Chondrocyte (in vitro differentiated cells): ENCODE data around the gene XPR1. TPM values are rescaled to one million over a fixed set of nuclear protein-coding genes. Genes with fewer than 3 reads are reported as not detected.
A peak's percentile ranks its signal among the peaks of the same experiment; 100 is the strongest.

Source experiments
- DNase-seq: peaks from one replicate; pipeline ENCODE4 v3.0.0; 2021; ENCODE audit warnings: mixed read lengths, low spot score
- H3K27ac Mint-ChIP-seq: one replicate; pipeline ENCODE4 v1.8.0; 2021; ENCODE audit warnings: mild to moderate bottlenecking, moderate library complexity, mixed read lengths; ENCODE audit not compliant: unreplicated experiment
- H3K27me3 Mint-ChIP-seq: 2 replicates; pipeline ENCODE4 v1.8.0; 2021; ENCODE audit warnings: low read depth, mixed read lengths
- H3K36me3 Mint-ChIP-seq: 2 replicates; pipeline ENCODE4 v1.8.0; 2021; ENCODE audit warnings: low read depth, mixed read lengths
- H3K4me1 Mint-ChIP-seq: 2 replicates; pipeline ENCODE4 v1.8.0; 2021; ENCODE audit warnings: low read depth, mild to moderate bottlenecking, mixed read lengths
- H3K4me3 Mint-ChIP-seq: one replicate; pipeline ENCODE4 v1.8.0; 2021; ENCODE audit warnings: mild to moderate bottlenecking, moderate library complexity, mixed read lengths; ENCODE audit not compliant: unreplicated experiment
- H3K9me3 Mint-ChIP-seq: 2 replicates; pipeline ENCODE4 v1.8.0; 2021; ENCODE audit warnings: low read depth, mixed read lengths
- total RNA-seq: library from RNA; stranded (reverse); gene quantifications from 3 replicates; pipeline ENCODE4 v1.2.1, GENCODE V29; 2021
- TF ChIP-seq, protein P1 (sequence below): fragments of 200-600 bp; sonication (generic); IDR thresholded peaks from 2 replicates; pipeline ENCODE4 v1.5.0; 2021; ENCODE audit warnings: antibody characterized with exemption, mild to moderate bottlenecking, moderate library complexity

XPR1 gene
- total RNA-seq, 1 donor from 2014 or later, result 24.9 TPM

DNA sequence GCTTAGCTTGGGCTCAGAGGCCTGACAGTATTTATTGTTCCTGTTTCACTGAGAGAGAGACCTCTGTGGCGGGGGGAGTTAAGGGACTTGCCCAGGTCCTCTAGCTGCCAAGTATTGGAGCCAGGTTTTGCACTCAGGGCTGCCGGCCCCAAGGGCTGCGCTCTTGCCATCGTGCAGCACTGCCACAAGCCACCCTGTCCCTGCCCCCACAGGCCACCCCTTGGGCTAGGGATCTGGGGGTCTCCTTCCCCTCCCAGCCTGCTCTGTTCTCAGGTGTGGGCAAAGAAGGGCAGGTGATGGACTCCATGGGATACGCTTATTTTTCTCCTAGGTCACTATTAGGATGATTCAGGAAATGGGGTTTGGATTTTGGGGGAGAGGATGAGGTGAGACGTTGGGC, 289.6 kb downstream of the XPR1 start:
- Mint-ChIP-seq H3K27me3 (no peaks in the 10 kb centered on the region), H3K4me3 (no peak overlapping the region), H3K9me3 (no peaks in the 10 kb centered on the region), H3K36me3 (peaks cover 3% of the 10 kb centered on the region), H3K27ac (no peak overlapping the region), H3K4me1 (peaks cover 34% of the 10 kb centered on the region)
- TF ChIP-seq, protein P1, sequence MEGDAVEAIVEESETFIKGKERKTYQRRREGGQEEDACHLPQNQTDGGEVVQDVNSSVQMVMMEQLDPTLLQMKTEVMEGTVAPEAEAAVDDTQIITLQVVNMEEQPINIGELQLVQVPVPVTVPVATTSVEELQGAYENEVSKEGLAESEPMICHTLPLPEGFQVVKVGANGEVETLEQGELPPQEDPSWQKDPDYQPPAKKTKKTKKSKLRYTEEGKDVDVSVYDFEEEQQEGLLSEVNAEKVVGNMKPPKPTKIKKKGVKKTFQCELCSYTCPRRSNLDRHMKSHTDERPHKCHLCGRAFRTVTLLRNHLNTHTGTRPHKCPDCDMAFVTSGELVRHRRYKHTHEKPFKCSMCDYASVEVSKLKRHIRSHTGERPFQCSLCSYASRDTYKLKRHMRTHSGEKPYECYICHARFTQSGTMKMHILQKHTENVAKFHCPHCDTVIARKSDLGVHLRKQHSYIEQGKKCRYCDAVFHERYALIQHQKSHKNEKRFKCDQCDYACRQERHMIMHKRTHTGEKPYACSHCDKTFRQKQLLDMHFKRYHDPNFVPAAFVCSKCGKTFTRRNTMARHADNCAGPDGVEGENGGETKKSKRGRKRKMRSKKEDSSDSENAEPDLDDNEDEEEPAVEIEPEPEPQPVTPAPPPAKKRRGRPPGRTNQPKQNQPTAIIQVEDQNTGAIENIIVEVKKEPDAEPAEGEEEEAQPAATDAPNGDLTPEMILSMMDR, result no peak
- peak; percentile 63 for DNase-seq

DNA sequence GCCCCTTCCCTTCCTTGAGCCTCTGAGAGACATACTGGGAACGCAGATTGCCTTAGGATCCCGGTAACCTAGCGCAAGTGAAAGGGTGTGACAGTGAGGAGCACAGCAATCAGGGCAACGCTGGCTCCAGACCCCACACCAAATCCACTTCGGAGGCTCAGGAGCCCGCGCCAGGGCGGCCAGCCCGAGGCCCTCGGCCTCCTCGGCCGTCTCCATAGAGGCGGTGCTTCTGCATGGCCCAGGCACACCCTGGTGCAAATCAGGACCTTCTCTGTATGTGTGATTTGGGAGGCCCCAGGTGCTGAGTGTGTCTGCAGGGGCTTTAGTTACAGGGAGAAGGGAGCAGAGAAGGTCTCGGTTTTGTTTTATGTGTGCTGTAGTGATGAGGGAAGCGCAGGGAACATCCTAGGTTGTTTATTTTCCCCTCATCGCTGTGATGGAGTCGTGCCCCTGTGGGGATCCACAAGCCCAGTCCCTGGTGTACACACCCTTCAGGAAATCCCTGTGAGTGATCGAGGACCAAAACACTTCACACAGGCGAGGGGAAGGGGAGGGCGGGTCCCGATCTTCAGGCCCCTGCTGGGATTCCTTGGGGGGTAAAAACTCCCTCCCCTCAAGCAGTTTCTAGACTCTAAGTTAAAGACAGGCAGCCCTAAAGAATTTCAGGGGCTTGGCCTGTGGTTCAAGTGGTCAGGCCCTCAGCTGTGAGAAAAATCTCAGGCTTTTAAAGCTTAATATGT, 290.2 kb downstream of the XPR1 start:
- Mint-ChIP-seq H3K27ac (no peak overlapping the region), H3K9me3 (no peaks in the 10 kb centered on the region), H3K36me3 (peaks cover 3% of the 10 kb centered on the region), H3K27me3 (no peaks in the 10 kb centered on the region), H3K4me3 (no peak overlapping the region), H3K4me1 (peaks cover 41% of the 10 kb centered on the region)
- TF ChIP-seq, protein P1, result no peak
- DNase-seq, result peak; percentile 62

DNA sequence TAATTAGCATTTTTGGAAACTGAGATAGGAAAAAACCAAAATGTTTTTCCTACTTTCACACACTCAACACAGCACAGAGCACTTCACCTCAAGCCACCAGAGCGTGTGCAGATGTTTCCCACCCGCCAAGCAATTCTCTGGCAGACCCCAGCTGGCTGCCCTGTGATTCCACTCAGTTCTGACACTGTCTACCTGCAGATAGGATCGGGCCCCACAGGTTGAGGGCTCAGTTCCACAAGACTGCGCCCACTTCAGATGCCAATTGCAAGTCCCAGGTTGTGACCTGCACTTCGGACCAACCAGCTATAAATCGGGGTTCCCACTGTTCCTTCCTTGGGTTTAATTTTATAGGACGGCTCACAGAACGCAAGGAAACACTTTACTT, 290.8 kb downstream of the XPR1 start:
- Mint-ChIP-seq H3K4me3 (no peak overlapping the region), H3K27me3 (no peaks in the 10 kb centered on the region), H3K27ac (no peak overlapping the region), H3K4me1 (peaks cover 46% of the 10 kb centered on the region), H3K9me3 (no peaks in the 10 kb centered on the region), H3K36me3 (peaks cover 3% of the 10 kb centered on the region)
- TF ChIP-seq, protein P1, result no peak
- DNase-seq, result peak; percentile 50

DNA sequence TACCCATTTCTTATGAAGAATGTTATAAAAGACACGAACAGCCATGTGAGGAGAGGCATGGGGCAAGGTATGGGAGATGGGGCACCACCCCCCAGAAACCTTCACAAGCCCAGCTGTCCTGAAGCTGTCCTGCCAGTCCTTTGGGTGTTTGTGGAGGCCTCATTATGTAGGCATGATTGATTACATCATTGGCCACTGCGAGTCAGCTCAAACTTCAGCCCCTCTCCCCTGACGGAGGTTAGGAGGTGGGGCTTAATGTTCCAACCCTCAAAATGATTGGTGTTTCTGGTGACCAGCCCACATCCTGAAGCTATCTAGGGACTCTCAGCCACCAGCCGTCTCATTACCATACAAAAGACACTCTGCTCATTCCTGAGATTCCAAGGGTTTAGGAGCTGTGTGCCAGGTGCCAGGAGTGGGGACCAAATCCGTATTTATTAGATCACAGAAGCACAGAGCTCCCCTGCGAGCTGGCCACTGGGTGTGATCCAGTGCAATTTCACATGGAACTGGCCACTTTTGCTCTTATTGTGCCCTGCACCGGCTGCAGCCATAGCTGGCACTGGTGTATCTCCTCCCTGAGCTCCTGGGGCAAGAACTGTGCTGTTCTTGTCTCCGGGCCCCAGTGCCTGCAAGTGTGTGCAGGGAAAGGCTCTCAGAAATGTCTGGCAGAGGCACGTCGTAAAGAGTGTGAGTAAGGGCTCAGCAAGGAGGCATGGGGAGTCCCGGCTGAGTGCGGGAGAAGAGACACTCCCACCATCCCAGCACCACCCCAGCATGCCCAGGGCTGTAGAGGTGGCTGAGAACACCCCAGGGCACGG, 291.4 kb downstream of the XPR1 start:
- no peaks in the 10 kb centered on the region for H3K27me3 Mint-ChIP-seq
- no peak overlapping the region for H3K4me3 Mint-ChIP-seq
- H3K9me3 Mint-ChIP-seq, result no peaks in the 10 kb centered on the region
- DNase-seq, result peak; percentile 75
- peaks cover 49% of the 10 kb centered on the region for H3K4me1 Mint-ChIP-seq
- TF ChIP-seq, protein P1, result no peak
- no peak overlapping the region for H3K27ac Mint-ChIP-seq
- no peaks in the 10 kb centered on the region for H3K36me3 Mint-ChIP-seq

DNA sequence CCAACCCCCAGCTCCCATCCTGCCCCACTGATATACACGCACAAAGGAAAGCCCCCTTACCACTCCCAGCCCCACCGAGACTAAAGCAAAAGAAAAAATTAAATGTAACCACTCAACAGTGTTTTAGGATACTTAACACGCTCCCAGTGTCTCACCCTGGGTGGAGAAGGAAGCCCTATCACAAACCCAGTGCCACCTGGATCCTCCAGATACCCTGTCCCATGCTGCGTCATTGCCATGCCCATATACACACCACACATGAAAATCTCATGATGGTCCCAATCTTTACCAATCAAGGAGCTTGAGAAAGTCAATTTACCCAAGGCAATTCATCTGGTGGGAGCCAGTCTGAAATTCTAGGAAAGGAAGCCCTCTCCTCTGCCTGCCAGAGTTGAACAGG, 292.1 kb downstream of the XPR1 start:
- Mint-ChIP-seq H3K4me3 (no peak overlapping the region), H3K9me3 (no peaks in the 10 kb centered on the region), H3K4me1 (peaks cover 49% of the 10 kb centered on the region), H3K27me3 (no peaks in the 10 kb centered on the region), H3K27ac (no peak overlapping the region), H3K36me3 (peaks cover 2% of the 10 kb centered on the region)
- no peak for DNase-seq
- TF ChIP-seq, protein P1, result no peak
